ENCODE measurements around the gene ENTPD6.

GRCh38 chr20:25222461-25223178 is 27.1 kb downstream of the ENTPD6 start:
- TF ChIP-seq CTCF (IDR thresholded peaks at IDR 0.05), result no peak
- TF ChIP-seq EZH2phosphoT487 (IDR thresholded peaks at IDR 0.05), result no peak
- TF ChIP-seq EZH2 (IDR thresholded peaks at IDR 0.05), result no peak
